CD4-positive, CD25-positive, alpha-beta regulatory T cell (primary cell): ENCODE results near the gene DLG2. TPM values are rescaled to one million over a fixed set of nuclear protein-coding genes. Genes with fewer than 3 reads are reported as not detected.

Experiments
- ATAC-seq, 2 donors: fragments of 150-1000 bp; cut with Tn5 transposase; one replicate each; pipeline ENCODE4 v1.10.0; 2021; ENCODE audit warnings: low read depth in 2 of 2, moderate number of reproducible peaks in 2 of 2, moderate library complexity in 1 of 2
- DNase-seq, 3 donors: peaks; one replicate each; pipeline versions ENCODE4 v3.0.0 to v3.0.0-alpha.2; 2012 to 2022; ENCODE audit warnings: mixed read lengths in 1 of 3
- H3K27ac ChIP-seq: one replicate; pipeline ENCODE4 v1.7.0; 2013; ENCODE audit warnings: mild to moderate bottlenecking, low read length; ENCODE audit not compliant: insufficient read depth, poor library complexity, severe bottlenecking
- H3K27me3 ChIP-seq: one replicate; pipeline ENCODE4 v1.7.0; 2013; ENCODE audit warnings: low read length; ENCODE audit not compliant: control insufficient read depth, insufficient read depth
- H3K36me3 ChIP-seq: one replicate; pipeline ENCODE4 v1.7.0; 2013; ENCODE audit warnings: mild to moderate bottlenecking, low read length, moderate library complexity; ENCODE audit not compliant: control insufficient read depth, insufficient read depth
- H3K4me1 ChIP-seq: 2 replicates; pipeline ENCODE4 v1.7.0; 2013; ENCODE audit warnings: mild to moderate bottlenecking, low read length; ENCODE audit not compliant: insufficient read depth, control insufficient read depth, poor library complexity, severe bottlenecking
- H3K4me3 ChIP-seq: one replicate; pipeline ENCODE4 v1.7.0; 2013; ENCODE audit warnings: low read depth, mild to moderate bottlenecking, low read length, moderate library complexity
- H3K9me3 ChIP-seq, 2 experiments: 1 replicate in 1 of 2; 2 replicates in 1 of 2; pipeline ENCODE4 v1.7.0; 2013; ENCODE audit warnings: low read length in 2 of 2, mild to moderate bottlenecking in 1 of 2, moderate library complexity in 1 of 2; ENCODE audit not compliant: control insufficient read depth in 2 of 2
- H3K27ac Mint-ChIP-seq, 3 donors: one replicate each; pipeline ENCODE4 v1.8.0; 2020 to 2022; ENCODE audit warnings: mild to moderate bottlenecking in 3 of 3, mixed read lengths in 3 of 3, moderate library complexity in 2 of 3
- H3K27me3 Mint-ChIP-seq: one replicate; pipeline ENCODE4 v1.8.0; 2022; ENCODE audit warnings: mild to moderate bottlenecking, mixed read lengths
- H3K36me3 Mint-ChIP-seq: one replicate; pipeline ENCODE4 v1.8.0; 2020; ENCODE audit warnings: mixed read lengths
- H3K4me1 Mint-ChIP-seq, 4 donors: one replicate each; pipeline ENCODE4 v1.8.0; 2020 to 2022; ENCODE audit warnings: mixed read lengths in 4 of 4, mild to moderate bottlenecking in 1 of 4
- H3K4me3 Mint-ChIP-seq, 4 donors: one replicate each; pipeline ENCODE4 v1.8.0; 2020 to 2022; ENCODE audit warnings: mild to moderate bottlenecking in 4 of 4, mixed read lengths in 4 of 4, moderate library complexity in 3 of 4
- H3K9me3 Mint-ChIP-seq, 7 donors: one replicate each; pipeline ENCODE4 v1.8.0; 2020 to 2022; ENCODE audit warnings: mixed read lengths in 7 of 7, mild to moderate bottlenecking in 3 of 7, moderate library complexity in 2 of 7
- polyA plus RNA-seq, 4 donors: library from polyadenylated mRNA; unstranded; fragments of 300-500 nt; fragmentation: Illumina TruSeq; gene quantifications; one replicate each; pipeline ENCODE4 v1.2.3, GENCODE V29; 2021
- total RNA-seq: library from RNA; stranded (reverse); gene quantifications from one replicate; pipeline ENCODE4 v1.2.3, GENCODE V29; 2022

The DLG2 gene
- total and polyA plus RNA-seq, 5 donors from 2014 or later: 0.26 to 2.0 (median 0.94) TPM

- Histone ChIP-seq H3K36me3 (no peaks in the 10 kb centered on the region), H3K27ac (no peak overlapping the region), H3K4me3 (no peak overlapping the region), H3K4me1 (no peaks in the 10 kb centered on the region), H3K27me3 (peaks cover 2% of the 10 kb centered on the region), H3K9me3 (no peaks in the 10 kb centered on the region)
- Mint-ChIP-seq H3K4me1 (peaks cover 0 to 9% (median 0%) of the 10 kb centered on the region in 4 donors), H3K4me3 (no peak overlapping the region), H3K27ac (no peak overlapping the region), H3K27me3 (peaks cover 5% of the 10 kb centered on the region), H3K9me3 (peaks cover 0 to 4% (median 0%) of the 10 kb centered on the region in 7 donors), H3K36me3 (no peaks in the 10 kb centered on the region)
- ATAC-seq (no peak), DNase-seq (no peak)
These were observed 1906.5 kb downstream of the DLG2 start for GRCh38 chr11:83720675-83721074.

- no peaks in the 10 kb centered on the region for H3K36me3 ChIP-seq
- no peaks in the 10 kb centered on the region for H3K27me3 ChIP-seq
- Mint-ChIP-seq H3K27ac (no peak overlapping the region), H3K27me3 (no peaks in the 10 kb centered on the region), H3K4me3 (no peak overlapping the region), H3K4me1 (no peaks in the 10 kb centered on the region), H3K9me3 (peaks cover 0 to 4% (median 0%) of the 10 kb centered on the region in 7 donors), H3K36me3 (no peaks in the 10 kb centered on the region)
- H3K9me3 ChIP-seq: no peaks in the 10 kb centered on the region
- H3K4me3 ChIP-seq: no peak overlapping the region
- ATAC-seq (no peak), DNase-seq (no peak)
- no peaks in the 10 kb centered on the region for H3K4me1 ChIP-seq
- no peak overlapping the region for H3K27ac ChIP-seq
These were observed 1909.6 kb downstream of the DLG2 start for GRCh38 chr11:83717537-83717936.

GRCh38 chr11:83715927-83716535 is 1911.1 kb downstream of the DLG2 start:
- Mint-ChIP-seq H3K4me1 (no peaks in the 10 kb centered on the region), H3K27me3 (no peaks in the 10 kb centered on the region), H3K4me3 (no peak overlapping the region), H3K36me3 (no peaks in the 10 kb centered on the region), H3K27ac (no peak overlapping the region), H3K9me3 (peaks cover 0 to 4% (median 0%) of the 10 kb centered on the region in 7 donors)
- no peak for ATAC-seq
- H3K4me3 ChIP-seq: no peak overlapping the region
- H3K4me1 ChIP-seq: no peaks in the 10 kb centered on the region
- H3K9me3 ChIP-seq: no peaks in the 10 kb centered on the region
- no peak overlapping the region for H3K27ac ChIP-seq
- no peak for DNase-seq
- no peaks in the 10 kb centered on the region for H3K27me3 ChIP-seq
- H3K36me3 ChIP-seq: no peaks in the 10 kb centered on the region

- Histone ChIP-seq H3K36me3 (no peaks in the 10 kb centered on the region), H3K4me1 (no peaks in the 10 kb centered on the region), H3K4me3 (no peak overlapping the region), H3K27ac (no peak overlapping the region), H3K27me3 (no peaks in the 10 kb centered on the region), H3K9me3 (no peaks in the 10 kb centered on the region)
- ATAC-seq (no peak), DNase-seq (no peak)
- Mint-ChIP-seq H3K36me3 (no peaks in the 10 kb centered on the region), H3K4me3 (no peak overlapping the region), H3K4me1 (no peaks in the 10 kb centered on the region), H3K27me3 (no peaks in the 10 kb centered on the region), H3K9me3 (peaks cover 0 to 2% (median 0%) of the 10 kb centered on the region in 7 donors), H3K27ac (no peak overlapping the region)
These were observed 1913.4 kb downstream of the DLG2 start for GRCh38 chr11:83713708-83714107.

- no peak overlapping the region for H3K4me3 ChIP-seq
- no peak overlapping the region for H3K27ac ChIP-seq
- H3K27me3 ChIP-seq: no peaks in the 10 kb centered on the region
- ATAC-seq (no peak), DNase-seq (no peak)
- no peaks in the 10 kb centered on the region for H3K4me1 ChIP-seq
- H3K27me3 Mint-ChIP-seq: no peaks in the 10 kb centered on the region
- H3K27ac Mint-ChIP-seq: no peak overlapping the region
- H3K36me3 Mint-ChIP-seq: no peaks in the 10 kb centered on the region
- no peaks in the 10 kb centered on the region for H3K4me1 Mint-ChIP-seq
- H3K9me3 Mint-ChIP-seq: peaks cover 0 to 2% (median 0%) of the 10 kb centered on the region in 7 donors
- H3K4me3 Mint-ChIP-seq: no peak overlapping the region
- no peaks in the 10 kb centered on the region for H3K9me3 ChIP-seq
- no peaks in the 10 kb centered on the region for H3K36me3 ChIP-seq
These were observed 1916.0 kb downstream of the DLG2 start for GRCh38 chr11:83711106-83711527.

- H3K27me3 ChIP-seq: no peaks in the 10 kb centered on the region
- Mint-ChIP-seq H3K27me3 (no peaks in the 10 kb centered on the region), H3K36me3 (no peaks in the 10 kb centered on the region), H3K4me3 (no peak overlapping the region), H3K9me3 (peaks cover 0 to 1% (median 0%) of the 10 kb centered on the region in 7 donors), H3K4me1 (no peaks in the 10 kb centered on the region), H3K27ac (no peak overlapping the region)
- DNase-seq: no peak
- no peak overlapping the region for H3K4me3 ChIP-seq
- H3K36me3 ChIP-seq: no peaks in the 10 kb centered on the region
- H3K4me1 ChIP-seq: no peaks in the 10 kb centered on the region
- H3K9me3 ChIP-seq: no peaks in the 10 kb centered on the region
- no peak for ATAC-seq
- no peak overlapping the region for H3K27ac ChIP-seq
These were observed 1917.7 kb downstream of the DLG2 start for GRCh38 chr11:83709434-83709833.

GRCh38 chr11:83706566-83706965 is 1920.6 kb downstream of the DLG2 start:
- no peak for DNase-seq
- ATAC-seq: no peak

GRCh38 chr11:83702796-83703195 is 1924.3 kb downstream of the DLG2 start:
- no peaks in the 10 kb centered on the region for H3K9me3 ChIP-seq
- no peaks in the 10 kb centered on the region for H3K27me3 Mint-ChIP-seq
- H3K27ac ChIP-seq: no peak overlapping the region
- H3K36me3 ChIP-seq: no peaks in the 10 kb centered on the region
- H3K9me3 Mint-ChIP-seq: peaks cover 0 to 1% (median 0%) of the 10 kb centered on the region in 7 donors
- H3K4me3 Mint-ChIP-seq: no peak overlapping the region
- no peaks in the 10 kb centered on the region for H3K4me1 Mint-ChIP-seq
- DNase-seq (no peak), ATAC-seq (no peak)
- no peaks in the 10 kb centered on the region for H3K4me1 ChIP-seq
- no peaks in the 10 kb centered on the region for H3K36me3 Mint-ChIP-seq
- no peak overlapping the region for H3K27ac Mint-ChIP-seq
- H3K27me3 ChIP-seq: no peaks in the 10 kb centered on the region
- H3K4me3 ChIP-seq: no peak overlapping the region

More at GRCh38 chr11:83706566-83706965, 1920.6 kb downstream of the DLG2 start:
- H3K27ac Mint-ChIP-seq: no peak overlapping the region
- H3K9me3 ChIP-seq: no peaks in the 10 kb centered on the region
- no peaks in the 10 kb centered on the region for H3K27me3 ChIP-seq
- no peak overlapping the region for H3K4me3 ChIP-seq
- no peak overlapping the region for H3K27ac ChIP-seq
- H3K27me3 Mint-ChIP-seq: no peaks in the 10 kb centered on the region
- H3K4me3 Mint-ChIP-seq: no peak overlapping the region
- no peaks in the 10 kb centered on the region for H3K36me3 ChIP-seq
- no peaks in the 10 kb centered on the region for H3K4me1 ChIP-seq
- no peaks in the 10 kb centered on the region for H3K4me1 Mint-ChIP-seq
- no peaks in the 10 kb centered on the region for H3K36me3 Mint-ChIP-seq
- H3K9me3 Mint-ChIP-seq: peaks cover 0 to 1% (median 0%) of the 10 kb centered on the region in 7 donors
